CD4-positive, alpha-beta T cell treated with Interleukin-12 subunit alpha and Interleukin-12 subunit beta, for 1 hour (primary cell): Measurements from ENCODE around the gene AREL1.

Source experiments
- DNase-seq: peaks from one replicate; pipeline ENCODE4 v3.0.0-alpha.2; 2020

AREL1 gene

DNA sequence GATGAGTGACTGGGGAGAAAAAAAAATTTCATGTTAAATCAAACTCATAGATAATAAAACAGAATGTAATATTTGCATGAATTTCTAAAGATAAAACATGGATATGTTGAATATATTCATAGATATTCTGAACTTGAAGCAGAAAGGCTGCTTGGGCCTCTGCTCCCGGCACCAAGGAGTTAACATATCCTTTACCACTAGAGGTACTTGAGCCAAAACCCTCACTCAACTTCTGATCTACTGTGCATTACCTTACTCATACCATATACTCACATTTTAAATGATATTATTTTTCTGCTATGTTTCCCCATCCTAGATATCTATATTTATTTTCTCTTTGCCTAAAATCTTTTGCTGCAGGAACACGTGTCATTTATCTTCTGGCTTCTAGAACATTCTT is 14.9 kb downstream of the AREL1 start:
- no peak for DNase-seq

DNA sequence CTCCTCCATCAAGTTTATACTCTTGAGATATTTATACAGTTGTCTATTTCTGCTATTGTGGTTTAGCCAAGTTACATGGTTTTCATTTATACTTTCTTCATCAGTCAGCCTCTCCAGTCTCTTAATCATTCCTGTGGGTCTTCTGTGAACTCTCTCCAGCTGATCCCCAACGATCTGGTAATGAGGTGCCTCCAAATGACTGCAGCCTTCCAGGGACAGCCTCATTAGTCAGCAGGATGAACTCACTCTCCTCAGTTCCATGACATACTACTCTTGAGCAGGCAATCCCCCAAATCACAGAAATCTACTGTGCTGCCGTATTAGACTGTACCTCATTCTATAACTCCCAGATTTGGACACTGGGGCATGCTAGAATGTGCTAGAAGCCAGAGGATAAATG is 15.3 kb downstream of the AREL1 start:
- no peak for DNase-seq

DNA sequence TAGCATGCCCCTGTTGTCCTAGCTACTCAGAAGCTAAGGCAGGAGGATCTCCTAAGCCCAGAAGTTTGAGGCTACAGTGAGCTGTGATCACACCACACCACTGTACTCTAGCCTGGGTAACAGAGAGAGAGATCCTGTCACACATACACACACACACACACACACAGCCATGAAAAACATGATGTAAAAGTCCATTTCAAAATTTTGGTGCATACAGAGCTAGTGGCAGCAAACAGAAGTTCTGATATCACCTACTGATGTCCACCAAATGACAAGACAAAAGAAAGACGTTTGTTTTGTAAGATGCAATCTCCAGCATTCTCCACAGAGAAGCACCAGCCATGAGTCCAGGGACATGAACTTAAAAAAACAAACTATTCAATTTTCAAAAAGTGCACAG is 15.9 kb downstream of the AREL1 start:
- DNase-seq: no peak

DNA sequence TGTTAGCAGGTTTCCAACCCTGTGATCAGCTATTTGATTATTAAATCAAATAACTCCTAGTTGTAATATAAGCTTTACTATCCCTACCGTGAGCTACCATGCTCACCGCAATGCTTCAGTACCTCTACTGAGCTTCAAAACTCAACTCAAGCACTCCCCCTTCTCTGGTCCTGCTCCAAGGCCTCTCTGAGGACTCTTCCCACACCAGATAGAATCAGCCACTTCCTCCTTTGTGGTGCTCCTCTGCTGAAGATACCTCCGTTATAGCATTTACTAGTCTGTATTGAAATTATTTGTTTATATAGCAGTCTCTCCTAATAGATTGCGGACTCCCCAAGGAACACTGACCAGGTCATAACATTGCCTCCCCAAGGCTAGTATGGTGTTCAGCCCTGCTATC is 17.5 kb downstream of the AREL1 start:
- DNase-seq: no peak

DNA sequence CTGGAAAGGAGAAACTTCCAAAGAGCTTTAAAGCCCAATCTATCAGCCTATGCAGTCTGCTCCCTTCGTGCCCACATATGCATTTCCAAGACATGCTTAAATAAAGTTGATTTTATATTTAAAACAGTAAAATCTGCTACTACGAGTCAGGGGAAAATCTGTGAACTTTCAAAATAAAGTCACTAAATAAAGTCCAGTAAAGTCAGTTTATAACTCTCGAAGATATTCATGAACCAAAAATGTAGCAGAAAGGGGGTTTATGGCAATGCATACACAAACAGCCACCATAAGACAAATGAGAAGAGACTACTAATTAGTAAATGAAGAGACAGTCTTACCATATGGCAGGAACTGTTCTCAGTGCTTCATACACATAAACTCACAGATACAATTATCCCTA is 19.7 kb downstream of the AREL1 start:
- no peak for DNase-seq

DNA sequence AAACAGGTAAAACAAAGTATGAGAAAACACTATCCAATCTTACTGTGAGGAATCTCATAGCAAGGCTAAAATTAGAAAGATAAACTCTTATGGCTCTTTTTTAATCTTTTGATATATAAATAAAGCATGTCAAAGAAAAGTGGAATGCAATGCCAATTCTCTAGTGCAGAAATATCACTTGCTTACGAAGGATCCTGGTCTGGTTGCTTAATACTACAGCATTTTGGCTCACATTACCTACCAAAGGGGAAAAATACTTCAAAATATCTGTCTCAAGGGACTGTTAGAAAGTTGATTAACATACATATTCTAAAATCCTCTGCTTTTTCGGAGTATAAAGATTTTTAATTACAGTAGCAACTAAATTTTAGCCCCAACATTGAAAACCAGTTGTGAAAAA is 21.4 kb downstream of the AREL1 start:
- DNase-seq: no peak

DNA sequence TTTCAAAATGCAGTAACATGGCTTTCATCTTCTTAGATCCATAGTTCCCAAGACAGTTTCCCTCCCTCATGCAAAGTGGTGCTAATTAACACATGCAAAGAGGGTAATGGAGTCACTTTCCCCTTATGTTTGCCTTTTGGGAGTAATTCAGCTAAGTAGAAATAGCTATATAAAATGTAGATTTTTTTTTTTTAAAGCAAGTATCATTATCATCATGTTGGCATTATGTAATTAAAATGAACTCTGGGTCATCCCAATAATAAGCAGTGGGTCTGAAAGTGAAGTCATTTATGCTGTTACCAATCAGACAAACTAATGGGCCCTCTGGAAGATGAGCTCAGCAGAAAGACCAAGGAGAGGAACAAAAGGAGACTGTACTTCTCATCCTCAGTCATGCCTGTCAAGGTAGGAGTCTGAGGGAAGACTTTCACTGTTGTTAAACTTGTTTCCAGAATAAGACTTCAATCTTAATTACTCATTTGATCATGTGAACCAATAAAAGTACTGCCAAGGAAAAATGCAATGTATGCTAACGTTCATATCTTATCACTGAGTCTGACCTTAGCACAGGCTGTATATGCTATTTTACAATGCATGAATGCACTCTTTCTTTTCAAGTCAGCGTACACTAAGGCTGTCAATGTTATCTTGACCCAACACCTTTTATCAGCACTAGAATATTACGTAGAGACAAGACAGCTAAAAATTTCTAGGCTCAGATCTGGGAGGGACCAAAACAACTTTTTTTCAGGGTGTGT is 26.8 kb downstream of the AREL1 start:
- DNase-seq: no peak

DNA sequence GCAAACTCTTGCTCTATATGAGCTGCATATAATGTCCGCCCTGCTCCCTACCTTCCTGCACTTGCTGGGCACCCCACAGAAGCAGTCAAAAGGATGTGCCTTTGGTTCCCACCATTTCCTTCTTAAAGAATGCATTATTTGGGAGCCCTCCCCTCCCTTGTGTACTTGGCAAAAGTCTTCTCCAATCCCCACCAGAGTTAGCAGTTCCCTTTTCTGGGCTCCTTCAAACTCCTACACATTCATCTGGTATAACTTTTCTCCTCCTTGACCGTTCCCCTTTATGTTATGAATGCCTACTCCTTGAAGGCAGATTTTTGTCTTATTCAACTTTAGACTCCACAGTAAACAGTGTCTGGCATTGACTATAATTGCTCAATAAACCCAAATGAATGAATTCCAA is 27.8 kb downstream of the AREL1 start:
- no peak for DNase-seq

DNA sequence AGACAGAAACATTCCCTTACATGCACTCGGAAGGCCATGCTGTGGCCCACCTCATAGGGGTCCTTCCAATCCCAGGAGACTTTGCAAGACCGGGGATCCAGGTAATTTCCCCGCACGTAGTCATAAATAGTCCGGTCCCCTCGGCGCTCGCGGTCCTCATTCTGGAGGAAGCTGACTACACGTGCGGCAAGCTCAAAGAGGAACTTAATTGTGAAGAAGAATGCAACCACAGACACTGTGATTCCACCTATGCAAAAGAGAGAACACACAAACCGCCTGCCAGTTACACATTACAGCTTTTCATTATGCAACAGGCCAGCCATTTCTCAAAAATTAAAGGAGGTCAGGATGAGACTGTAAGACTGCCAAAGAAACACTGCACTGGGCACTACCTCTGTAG is 28.4 kb downstream of the AREL1 start:
- peak; percentile 6 for DNase-seq

DNA sequence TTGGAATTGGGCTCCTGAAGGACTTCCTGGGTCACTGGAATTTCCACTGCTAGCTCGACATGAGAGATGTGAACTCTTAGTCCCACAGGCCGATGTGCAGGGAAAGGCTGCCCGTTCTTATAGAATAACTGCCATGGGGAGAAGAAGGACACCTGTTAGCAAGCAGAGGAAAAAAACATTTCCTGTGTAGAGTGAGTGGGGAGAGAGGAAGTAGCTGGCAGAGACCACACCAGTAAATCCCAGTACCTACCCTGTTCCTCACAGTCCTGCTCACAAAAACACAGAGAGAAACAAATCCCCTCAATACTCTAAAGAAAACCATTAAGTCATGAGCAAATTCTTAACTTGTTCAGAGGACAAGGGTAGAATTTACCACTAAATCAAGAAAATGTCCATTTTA is 29.5 kb downstream of the AREL1 start:
- no peak for DNase-seq

DNA sequence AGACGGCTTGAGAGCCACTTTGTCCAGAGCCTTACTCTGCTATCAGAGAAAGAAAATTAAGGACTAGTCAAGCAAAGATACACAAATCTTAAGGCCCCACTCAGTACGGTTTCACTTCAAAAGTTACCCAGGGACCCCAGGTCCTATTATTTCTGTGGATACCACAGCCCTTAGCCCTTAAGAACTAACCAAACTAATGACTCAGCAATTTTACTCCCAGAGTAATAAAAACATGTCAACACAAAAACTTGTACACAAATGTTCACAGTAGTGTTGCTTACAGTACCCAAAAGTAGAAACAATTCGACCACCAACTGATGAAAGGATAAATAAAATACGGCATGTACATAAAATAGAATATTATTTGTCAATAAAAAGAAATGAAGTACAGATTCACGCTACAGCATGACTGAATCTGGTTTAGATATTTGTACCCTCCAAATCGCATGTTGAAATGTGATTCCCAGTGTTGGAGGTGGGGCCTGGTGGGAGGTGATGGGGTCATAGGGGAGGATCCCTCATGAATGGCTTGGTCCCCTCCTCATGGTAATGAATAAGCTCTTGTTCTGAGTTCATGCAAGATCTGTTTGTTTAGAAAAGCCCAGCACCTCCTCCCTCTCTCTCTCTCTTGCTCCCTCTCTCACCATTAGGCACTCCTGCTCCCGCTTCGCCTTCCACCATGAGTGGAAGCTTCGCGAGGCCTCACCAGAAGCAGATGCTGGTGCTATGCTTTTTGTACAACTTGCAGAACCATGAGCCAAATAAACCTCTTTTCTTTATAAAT is 30.5 kb downstream of the AREL1 start:
- no peak for DNase-seq

DNA sequence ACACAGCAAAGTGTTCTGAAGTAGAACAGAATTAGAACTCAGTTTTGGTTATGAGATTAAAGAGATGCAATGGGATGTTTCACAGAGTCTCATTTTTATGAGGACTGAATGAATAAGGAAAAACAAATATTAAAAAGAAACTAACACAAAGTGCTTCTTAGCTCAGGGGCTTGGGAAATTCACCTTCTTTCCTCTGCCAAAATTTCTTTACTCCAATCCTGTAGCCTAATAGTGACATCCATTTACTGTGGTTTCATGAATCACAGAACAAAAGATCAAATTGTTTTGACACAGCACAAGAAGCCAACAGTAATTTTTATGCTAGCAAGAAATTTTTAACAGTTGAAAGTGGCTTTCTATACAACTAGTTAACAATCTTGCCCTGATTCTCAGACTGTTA is 37.7 kb downstream of the AREL1 start:
- DNase-seq: no peak

DNA sequence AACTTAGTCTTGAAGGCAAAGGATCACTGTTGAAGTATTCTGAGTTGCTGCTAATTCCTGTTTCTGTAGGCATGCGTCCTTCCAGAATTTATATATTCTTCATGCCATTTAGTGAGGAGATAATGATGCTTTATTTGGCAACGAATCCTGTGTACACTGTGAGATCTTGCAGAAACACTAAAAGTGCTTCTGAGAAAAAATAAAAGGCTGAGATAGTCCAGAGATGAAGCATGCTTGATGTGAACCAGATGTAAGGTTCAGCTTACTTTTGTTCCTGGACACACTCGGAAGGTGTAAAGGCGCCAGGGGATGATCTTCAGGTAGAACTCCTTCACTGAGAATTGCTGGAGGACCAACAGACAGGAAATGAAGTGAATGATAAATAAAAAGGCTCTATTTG is 39.1 kb downstream of the AREL1 start:
- no peak for DNase-seq

DNA sequence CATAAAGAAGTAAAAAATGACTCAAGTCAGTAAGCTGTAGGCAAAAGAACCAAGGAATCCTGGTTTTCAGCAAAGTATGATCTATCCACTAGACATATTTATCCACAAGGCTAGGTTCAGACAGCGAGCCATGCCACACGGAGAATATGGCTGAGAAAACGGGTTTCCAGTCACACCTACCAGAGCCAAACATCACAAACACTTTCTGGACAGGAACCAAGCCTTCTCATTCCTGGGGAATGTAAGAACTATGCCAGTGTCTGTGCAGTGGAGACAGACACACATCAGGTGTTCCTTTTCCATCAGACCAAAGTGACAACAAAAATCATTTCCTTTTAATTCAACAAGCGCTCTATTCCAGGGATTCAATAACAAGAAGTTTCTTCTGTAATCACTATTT is 41.1 kb downstream of the AREL1 start:
- DNase-seq: no peak

DNA sequence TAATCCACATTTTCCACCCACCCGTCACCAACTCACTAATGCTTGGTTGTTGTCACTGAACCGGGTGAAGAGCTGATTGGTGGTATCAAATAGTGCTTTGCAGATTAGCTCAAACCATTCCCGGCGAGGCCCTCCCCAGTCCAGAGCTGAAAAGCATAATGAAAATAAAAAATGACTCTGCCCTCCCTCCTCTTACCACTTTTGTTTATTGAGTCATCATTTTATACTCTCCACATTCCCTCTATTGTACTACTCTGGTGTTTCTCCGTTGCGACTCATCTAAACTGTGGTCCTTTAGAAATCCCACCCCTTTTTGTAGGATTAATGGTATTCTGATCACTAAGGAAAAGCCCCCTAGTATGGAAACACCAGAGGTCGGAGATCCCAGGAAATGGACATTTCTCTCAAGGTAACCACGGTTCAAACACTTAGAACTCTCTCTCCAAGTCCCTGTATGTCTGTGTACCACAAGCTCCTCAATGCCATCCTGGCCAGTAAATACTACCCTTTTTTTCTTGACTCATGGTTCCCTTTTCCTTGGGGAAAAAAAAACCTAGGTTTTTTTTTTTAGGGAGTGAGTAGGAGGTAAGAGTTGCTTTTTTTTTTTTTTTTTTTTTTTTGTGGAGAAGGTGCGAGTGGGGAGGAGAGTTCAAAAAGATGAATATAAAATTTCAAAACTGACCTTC is 42.0 kb downstream of the AREL1 start:
- no peak for DNase-seq

DNA sequence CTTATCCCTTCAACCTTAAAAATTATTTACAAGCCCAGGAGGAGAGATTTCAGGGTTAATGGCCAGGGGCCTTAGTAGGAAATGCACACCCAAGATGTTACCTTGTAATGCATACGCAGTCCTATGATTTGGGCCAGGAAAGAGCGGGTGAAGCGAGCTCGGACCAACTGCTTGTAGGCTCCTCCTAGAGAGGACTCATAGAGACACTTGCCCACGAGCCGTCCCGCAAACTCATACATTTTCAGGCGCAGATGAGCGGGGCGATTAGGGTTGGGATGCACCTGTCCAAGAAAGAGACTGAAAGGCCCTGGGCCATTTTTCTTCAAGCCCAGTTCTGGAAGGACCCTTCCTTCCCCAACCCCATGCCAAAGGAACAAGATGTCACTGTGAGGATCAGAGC is 43.0 kb downstream of the AREL1 start:
- no peak for DNase-seq

DNA sequence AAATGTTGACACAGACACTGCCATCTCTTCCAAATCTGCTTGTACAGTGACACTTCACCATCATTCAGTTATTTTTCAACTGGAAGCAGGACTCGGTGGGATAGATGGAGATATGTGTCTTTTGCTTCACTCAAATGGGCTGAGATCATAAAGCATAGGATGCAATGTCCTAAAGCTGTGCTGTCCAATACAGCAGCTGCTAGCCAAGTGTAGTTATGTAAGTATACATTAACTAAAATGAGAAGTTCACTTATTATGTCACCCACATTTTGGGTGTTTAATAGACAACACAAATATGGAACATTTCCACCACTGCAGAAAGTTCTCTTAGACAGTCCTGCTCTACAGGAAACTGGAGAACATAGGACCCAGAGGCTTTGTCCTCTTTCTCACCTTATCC is 43.6 kb downstream of the AREL1 start:
- DNase-seq: no peak

DNA sequence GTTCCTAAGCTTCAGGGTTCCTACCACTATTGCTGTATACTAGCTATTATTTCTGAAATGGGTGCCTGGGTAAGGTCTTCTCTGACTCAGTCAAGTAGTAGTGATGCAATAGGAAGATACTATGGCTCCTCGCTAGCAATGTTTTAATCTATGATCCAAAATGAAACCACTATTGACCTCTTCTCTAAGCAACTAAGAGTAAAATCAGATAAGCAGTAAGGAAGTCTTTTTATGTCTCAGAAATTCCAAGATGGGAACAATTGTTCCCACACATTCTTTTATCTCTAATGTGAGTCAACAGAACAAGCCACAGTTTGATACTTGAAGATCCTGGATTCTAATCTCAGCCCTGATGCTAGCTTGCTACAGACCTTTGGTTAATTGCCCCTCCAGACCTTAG is 45.1 kb downstream of the AREL1 start:
- no peak for DNase-seq

DNA sequence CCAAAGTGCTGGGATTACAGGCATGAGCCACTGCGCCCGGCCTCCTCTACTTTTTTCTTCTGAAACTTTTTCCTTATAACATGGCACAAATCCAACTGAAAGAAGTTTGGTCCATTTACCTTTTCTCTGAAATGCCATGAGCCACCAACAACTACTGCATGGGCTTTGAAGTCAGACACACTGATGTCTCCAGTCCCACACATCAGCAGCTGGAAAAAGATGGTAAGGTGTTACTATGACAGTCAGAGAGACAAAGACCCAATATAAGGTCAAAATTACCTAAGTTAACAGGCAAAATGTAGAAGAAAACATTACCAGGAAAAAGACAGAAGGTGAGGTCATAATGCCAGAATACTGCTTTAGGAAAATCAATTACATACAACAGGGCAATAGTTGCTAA is 48.2 kb downstream of the AREL1 start:
- DNase-seq: no peak

DNA sequence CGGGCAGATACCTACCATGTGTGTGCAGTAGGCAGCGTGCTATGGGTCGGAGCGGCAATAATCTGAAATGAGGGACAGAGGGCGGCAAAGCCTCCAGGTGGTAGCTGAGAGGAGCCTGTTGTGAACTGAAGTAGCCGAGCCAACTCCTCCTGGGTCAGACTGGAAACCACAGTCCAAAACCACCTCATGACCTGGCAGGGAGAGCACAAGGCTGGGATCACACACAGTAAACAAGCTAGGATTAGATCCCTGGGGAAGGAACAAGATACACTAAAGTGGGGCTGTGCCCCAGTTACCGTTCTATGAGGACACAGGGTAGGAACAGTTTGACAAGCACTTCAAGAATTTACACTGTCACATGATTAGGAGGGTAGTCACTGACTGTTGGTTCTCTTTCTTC is 49.0 kb downstream of the AREL1 start:
- no peak for DNase-seq

DNA sequence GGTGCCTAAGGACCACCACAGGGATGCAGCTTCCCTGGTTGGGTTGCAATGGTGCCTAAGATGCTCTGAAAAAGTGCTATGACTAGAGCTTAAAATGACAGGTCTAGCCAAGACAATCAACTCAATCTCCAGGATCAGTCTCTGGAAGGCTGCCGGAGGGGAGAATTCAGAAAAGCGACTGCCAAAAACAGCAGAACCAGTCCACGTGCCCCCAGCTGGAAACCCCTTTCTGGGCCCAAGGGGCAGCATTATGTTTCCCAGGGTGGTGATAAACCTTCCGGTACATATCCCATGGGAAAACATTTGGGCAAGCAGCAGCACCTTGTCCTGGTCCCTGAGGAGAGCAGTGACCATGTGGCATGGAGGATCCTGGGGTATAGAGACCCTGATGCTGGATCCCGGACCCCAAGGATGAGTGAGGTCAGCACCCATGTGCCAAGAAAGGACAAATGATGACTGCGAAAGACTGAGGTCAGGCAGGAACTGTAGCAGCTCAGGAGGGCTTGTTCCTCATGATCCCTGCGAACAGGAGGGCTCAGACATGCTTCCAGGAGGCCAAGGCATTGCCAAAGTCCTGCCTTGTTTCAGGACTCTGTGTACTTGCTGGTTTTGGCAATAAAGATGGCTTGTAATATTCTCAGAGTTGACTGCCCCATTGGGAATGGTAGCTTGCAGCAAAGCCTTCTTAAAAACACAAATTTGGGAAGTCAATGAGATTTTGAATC is 51.0 kb downstream of the AREL1 start:
- DNase-seq: no peak

DNA sequence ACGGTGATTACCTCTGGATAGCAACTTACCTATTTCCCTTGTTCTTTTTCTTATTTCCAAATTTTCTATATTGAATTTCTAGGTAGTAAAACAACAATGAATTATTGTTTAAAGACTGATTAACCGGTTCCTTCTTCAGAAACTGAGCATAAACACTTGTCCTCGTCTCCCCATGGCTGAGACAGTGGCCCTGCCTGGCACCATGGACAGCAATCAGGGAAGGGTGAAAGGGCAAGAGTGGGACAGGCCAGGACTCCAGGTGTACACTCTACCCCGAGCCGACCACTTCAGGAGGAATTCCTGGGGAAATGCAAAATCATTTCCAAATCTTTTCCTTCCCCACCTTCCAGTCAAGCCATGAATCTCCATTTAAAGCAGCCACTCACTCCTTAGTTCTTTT is 52.0 kb downstream of the AREL1 start:
- no peak for DNase-seq

DNA sequence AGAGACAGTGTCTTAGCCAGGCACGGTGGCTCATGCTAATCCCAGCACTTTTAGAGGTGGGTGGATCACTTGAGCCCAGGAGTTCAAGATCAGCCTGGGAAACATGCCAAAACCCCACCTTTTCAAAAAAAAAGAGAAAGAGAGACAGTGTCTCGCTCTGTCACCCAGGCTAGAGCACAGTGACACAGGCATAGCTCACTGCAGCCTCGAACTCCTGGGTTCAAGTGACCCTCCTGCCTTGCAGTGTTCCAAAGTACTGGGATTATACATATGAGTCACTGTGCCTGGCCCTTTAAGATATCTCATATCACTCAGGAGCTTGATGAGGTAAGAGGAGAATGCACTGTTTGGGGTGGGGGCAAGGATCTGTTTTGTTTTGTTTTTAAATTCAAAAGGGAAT is 52.7 kb downstream of the AREL1 start:
- DNase-seq: no peak
